Measurements from ENCODE around the gene CACFD1. TPM values are rescaled to one million over a fixed set of nuclear protein-coding genes. Genes with fewer than 3 reads are reported as not detected.

The CACFD1 gene
- total RNA-seq, 2 experiments from 2014 or later, result 0.35 to 0.45 TPM

DNA sequence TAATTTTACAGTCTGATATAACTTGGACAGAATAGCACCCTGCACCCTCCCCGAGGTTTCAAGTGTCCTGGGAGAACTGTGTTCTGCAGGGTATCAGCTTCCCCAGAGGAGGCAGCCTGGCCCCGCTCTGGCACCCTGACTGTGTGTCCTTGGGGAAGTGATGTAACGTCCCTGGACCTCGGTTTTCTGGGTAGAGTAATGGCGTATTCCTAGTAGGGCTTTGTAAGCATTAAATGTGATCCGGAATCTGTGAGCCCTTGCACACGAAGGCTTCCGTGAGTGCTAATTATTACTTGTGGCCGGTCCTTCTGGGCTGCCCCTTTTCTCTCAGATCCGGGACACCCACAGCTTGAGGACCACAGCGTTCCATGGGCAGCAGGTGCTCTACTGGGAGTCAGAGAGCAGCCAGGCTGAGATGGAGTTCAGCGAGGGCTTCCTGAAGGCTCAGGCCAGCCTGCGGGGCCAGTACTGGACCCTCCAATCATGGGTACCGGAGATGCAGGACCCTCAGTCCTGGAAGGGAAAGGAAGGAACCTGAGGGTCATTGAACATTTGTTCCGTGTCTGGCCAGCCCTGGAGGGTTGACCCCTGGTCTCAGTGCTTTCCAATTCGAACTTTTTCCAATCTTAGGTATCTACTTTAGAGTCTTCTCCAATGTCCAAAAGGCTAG lies 1.0 kb upstream of the CACFD1 start:
- Mint-ChIP-seq H3K9me3 (no peaks in the 10 kb centered on the region), H3K27ac (no peak overlapping the region), H3K36me3 (ENCODE audit: low read depth) (no peaks in the 10 kb centered on the region), H3K4me1 (ENCODE audit: low read depth) (peaks cover 2% of the 10 kb centered on the region), H3K4me3 (peak overlapping the region; percentile 80), H3K27me3 (ENCODE audit: low read depth) (no peaks in the 10 kb centered on the region)
- no peak for DNase-seq
- intact Hi-C loops (cut with micrococcal nuclease), result loop anchor here (1.0 to 2.0 kb wide), 2 partner anchors 21 to 40 kb away; partner anchors contain the start of genes REXO4 and SLC2A6
- CTCF ChIA-PET, result interaction anchor here (1.6 kb wide), 1 partner anchor 26 kb away, joined by 6 read pairs; no protein-coding TSS in a partner anchor

DNA sequence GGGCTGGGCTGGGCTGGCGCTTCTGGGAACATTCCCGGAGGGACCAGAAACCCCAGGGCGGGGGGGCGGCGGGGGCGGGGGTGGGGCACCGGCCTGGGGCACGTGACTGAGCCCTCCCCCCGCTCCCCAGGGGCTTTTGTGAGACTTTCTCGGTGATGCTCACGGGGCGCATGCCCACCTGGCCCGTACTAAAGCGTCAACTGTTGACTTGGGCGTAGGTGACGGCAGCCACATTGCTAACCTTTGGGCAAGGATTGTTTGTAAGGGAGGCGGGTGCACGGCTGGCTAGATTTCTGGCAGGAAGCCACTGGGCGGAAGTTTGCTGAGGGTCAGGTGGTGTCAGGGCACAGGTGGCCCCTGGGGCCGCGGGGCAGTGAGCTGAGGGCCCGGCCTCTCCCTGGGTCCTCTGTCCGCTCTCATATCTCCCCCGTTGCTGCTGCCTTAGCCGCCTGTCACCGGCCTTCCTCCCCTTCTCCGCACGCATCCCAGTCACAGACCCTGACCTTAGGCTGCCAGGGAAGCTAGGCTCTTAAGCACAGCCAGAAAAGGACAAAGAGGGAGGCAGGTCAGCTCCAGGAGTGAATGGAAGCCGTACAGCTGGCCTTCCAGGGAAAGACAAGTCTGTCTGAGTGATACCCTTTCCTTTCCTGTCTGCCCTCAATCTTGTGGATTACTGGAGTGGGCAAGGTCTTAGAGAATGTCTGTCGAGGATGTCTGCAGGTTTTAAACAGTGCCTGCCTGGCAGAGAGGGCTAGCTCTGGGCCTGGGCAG lies 812 bp downstream of the CACFD1 start:
- peak overlapping the region; percentile 59 for H3K4me3 Mint-ChIP-seq
- no peaks in the 10 kb centered on the region for H3K27me3 Mint-ChIP-seq (ENCODE audit: low read depth)
- peak; percentile 30 for DNase-seq
- CTCF ChIA-PET, result interaction anchor here (0.9 kb wide), 1 partner anchor 26 kb away, joined by 4 read pairs; no protein-coding TSS in a partner anchor
- H3K4me1 Mint-ChIP-seq (ENCODE audit: low read depth), result peaks cover 2% of the 10 kb centered on the region
- no peaks in the 10 kb centered on the region for H3K9me3 Mint-ChIP-seq
- H3K36me3 Mint-ChIP-seq (ENCODE audit: low read depth), result no peaks in the 10 kb centered on the region
- H3K27ac Mint-ChIP-seq, result no peak overlapping the region
- intact Hi-C loops (cut with micrococcal nuclease), result no loop called here

DNA sequence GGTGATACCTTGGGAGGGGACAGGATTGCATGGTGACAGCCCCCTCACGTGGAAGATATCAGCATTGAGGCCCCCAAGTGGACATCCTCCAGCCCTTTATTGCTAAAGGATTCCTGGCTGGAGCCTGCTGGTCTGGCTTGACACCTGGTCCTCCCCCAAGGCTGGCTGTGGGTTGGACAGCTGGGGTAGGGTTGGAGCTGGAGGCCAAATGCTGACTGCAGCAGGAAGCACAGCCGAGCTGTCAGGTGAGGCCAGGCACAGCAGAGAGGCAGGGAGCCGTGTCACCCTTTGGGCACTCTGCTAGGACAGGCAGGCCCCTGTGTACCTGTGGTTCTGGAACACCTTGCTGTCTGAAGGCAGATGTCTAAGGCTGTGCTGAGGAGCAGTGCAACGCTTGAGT lies 2.2 kb downstream of the CACFD1 start:
- intact Hi-C loops (cut with micrococcal nuclease), result no loop called here
- no peak for DNase-seq
- H3K27me3 Mint-ChIP-seq (ENCODE audit: low read depth), result no peaks in the 10 kb centered on the region
- no peaks in the 10 kb centered on the region for H3K9me3 Mint-ChIP-seq
- no peak overlapping the region for H3K27ac Mint-ChIP-seq
- H3K36me3 Mint-ChIP-seq (ENCODE audit: low read depth), result no peaks in the 10 kb centered on the region
- peaks cover 2% of the 10 kb centered on the region for H3K4me1 Mint-ChIP-seq (ENCODE audit: low read depth)
- H3K4me3 Mint-ChIP-seq, result no peak overlapping the region
- CTCF ChIA-PET, result interaction anchor here (0.6 kb wide), 1 partner anchor 279 kb away, joined by 4 read pairs; no protein-coding TSS in a partner anchor

DNA sequence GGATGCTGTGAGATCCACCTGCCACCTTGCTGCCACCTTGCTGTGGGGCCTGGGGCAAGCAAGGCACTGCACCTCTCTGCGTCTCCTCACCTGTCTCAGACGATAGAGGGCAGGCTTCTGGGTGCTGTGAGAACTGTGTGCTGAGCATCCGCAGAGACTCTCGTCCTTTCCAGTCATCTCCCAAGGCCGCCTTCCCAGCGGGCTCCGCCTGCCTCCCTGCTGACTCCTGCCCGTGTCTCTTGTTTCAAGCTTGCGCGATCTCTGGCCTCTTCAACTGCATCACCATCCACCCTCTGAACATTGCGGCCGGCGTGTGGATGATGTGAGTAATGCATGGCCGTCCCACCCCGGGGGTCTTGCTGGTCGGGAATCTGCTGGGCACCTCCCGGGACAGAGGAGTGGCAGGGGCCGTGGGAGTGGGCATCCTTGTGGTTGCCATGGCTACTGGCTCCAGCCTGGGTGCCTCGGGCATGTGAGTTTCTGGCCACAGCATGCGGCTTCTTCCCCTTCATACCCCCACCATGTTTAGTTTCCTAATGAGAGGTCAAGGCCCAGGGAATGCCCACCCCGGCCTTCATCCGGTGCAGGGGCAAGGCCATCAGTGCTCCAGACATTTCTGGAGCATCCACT lies 3.6 kb downstream of the CACFD1 start:
- no peaks in the 10 kb centered on the region for H3K9me3 Mint-ChIP-seq
- no peak overlapping the region for H3K4me3 Mint-ChIP-seq
- H3K4me1 Mint-ChIP-seq (ENCODE audit: low read depth), result peaks cover 2% of the 10 kb centered on the region
- intact Hi-C loops (cut with micrococcal nuclease), result no loop called here
- H3K36me3 Mint-ChIP-seq (ENCODE audit: low read depth), result no peaks in the 10 kb centered on the region
- no peak overlapping the region for H3K27ac Mint-ChIP-seq
- H3K27me3 Mint-ChIP-seq (ENCODE audit: low read depth), result no peaks in the 10 kb centered on the region
- CTCF ChIA-PET, result interaction anchor here (1.6 kb wide), 1 partner anchor 16 kb away, joined by 3 read pairs; the partner anchor contains the start of gene SLC2A6
- DNase-seq, result no peak

DNA sequence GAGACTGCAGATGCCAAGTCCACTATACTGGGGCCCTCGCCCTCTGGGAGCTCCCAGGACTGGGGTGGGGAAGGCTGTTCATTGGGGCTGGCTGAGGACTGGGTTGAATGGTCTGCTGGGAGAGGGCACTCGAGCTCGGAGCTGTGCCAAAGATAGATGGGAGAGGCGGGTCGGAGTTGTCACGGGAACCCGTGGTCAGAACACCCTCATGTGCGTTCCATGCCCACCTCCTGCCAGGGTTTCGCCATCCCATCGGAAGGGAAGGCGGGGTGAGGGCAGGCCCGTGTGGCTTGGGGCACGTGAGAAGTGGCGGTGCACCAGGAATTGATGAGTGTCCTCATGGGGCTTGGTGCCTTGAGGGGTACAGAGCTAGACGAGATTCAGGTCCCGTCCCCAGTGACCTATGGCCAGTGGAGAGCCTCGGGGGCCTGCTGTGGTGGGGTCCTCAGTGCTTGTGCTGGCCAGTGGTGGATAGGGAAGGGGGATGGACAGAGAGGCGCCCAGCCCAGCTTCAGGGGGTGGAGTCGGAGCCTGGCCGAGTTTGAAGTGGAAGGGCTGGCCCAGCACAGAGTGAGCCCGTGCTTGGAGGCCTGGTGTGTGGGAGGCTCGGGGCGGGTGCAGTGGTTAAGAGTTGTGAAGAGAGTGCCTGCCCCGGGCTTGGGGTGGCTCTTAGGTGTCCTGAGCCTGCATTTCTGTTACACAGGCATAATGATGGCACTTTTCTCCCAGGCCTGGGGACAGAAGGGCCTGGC lies 4.3 kb downstream of the CACFD1 start:
- H3K36me3 Mint-ChIP-seq (ENCODE audit: low read depth), result no peaks in the 10 kb centered on the region
- H3K4me3 Mint-ChIP-seq, result no peak overlapping the region
- no peak overlapping the region for H3K27ac Mint-ChIP-seq
- H3K27me3 Mint-ChIP-seq (ENCODE audit: low read depth), result no peaks in the 10 kb centered on the region
- intact Hi-C loops (cut with micrococcal nuclease), result no loop called here
- H3K4me1 Mint-ChIP-seq (ENCODE audit: low read depth), result peaks cover 2% of the 10 kb centered on the region
- CTCF ChIA-PET, result interaction anchor here (1.6 kb wide), 1 partner anchor 15 kb away, joined by 3 read pairs; the partner anchor contains the start of gene SLC2A6
- H3K9me3 Mint-ChIP-seq, result no peaks in the 10 kb centered on the region
- no peak for DNase-seq

DNA sequence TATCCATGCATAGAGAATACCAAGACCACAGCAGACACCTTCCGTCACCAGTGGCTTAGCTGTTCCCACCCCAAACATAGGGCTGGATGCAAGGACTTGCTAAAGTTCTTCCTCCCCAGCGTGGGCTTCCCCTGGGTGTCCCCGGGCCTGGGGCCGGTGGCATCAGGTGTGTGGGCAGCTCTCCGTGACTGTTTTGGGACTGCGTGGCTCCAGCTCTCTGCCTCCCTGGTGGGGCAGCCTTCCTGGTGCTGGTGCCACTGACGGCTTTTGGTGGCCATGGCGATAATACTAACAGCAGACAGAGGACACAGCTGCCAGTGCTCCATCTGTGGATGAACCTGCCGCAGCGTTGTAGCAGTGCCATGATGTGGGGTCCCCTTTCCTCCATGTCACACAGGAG lies 4.9 kb downstream of the CACFD1 start:
- H3K9me3 Mint-ChIP-seq, result no peaks in the 10 kb centered on the region
- no peaks in the 10 kb centered on the region for H3K27me3 Mint-ChIP-seq (ENCODE audit: low read depth)
- no peak for DNase-seq
- intact Hi-C loops (cut with micrococcal nuclease), result no loop called here
- no peaks in the 10 kb centered on the region for H3K36me3 Mint-ChIP-seq (ENCODE audit: low read depth)
- no peak overlapping the region for H3K27ac Mint-ChIP-seq
- H3K4me1 Mint-ChIP-seq (ENCODE audit: low read depth), result no peaks in the 10 kb centered on the region
- H3K4me3 Mint-ChIP-seq, result no peak overlapping the region
- CTCF ChIA-PET, result no interaction called here

DNA sequence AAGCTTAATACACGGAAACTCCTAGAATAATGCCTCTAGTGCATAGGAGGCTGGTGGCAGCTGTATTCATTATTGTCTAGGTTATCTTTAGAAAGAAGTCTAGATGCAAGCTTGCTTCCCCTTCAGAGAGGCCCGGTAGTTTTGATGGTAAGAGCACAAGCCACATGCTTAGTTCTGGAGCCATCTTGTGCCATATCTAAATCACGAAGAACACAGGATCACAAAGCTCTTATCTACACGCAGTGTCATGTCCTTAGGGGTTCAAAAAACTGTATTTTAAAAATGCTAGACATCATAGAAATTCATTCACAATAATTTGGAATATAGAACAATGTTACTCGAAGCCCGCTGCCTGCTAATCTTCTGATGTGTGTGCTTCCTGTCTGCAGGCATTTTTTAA lies 6.2 kb downstream of the CACFD1 start:
- intact Hi-C loops (cut with micrococcal nuclease), result no loop called here
- Mint-ChIP-seq H3K27me3 (ENCODE audit: low read depth) (no peaks in the 10 kb centered on the region), H3K27ac (no peak overlapping the region), H3K4me3 (no peak overlapping the region), H3K36me3 (ENCODE audit: low read depth) (no peaks in the 10 kb centered on the region), H3K9me3 (no peaks in the 10 kb centered on the region), H3K4me1 (ENCODE audit: low read depth) (no peaks in the 10 kb centered on the region)
- DNase-seq, result no peak
- CTCF ChIA-PET, result no interaction called here

DNA sequence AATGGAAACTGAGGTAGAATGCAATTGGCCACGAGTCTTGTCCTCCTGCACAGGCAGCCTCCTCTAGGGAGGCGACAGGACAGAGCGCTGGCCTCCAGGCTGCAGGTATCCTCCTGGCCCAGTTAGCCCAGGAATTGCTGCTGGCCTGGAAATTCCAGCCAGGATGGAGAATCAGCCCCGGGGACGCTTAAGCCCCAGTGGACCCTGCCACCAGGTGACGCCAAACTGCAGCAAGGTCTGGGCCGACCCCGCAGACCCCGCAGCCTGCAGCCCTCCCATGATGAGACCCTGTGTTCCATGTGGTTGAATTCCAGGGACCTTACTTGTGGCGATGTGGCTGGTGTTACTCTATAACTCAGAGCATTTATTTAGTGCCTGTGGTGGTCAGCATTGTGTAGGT lies 7.3 kb downstream of the CACFD1 start:
- CTCF ChIA-PET, result no interaction called here
- Mint-ChIP-seq H3K4me1 (ENCODE audit: low read depth) (no peaks in the 10 kb centered on the region), H3K27me3 (ENCODE audit: low read depth) (no peaks in the 10 kb centered on the region), H3K9me3 (no peaks in the 10 kb centered on the region), H3K4me3 (no peak overlapping the region), H3K36me3 (ENCODE audit: low read depth) (no peaks in the 10 kb centered on the region), H3K27ac (no peak overlapping the region)
- intact Hi-C loops (cut with micrococcal nuclease), result no loop called here
- DNase-seq, result no peak

DNA sequence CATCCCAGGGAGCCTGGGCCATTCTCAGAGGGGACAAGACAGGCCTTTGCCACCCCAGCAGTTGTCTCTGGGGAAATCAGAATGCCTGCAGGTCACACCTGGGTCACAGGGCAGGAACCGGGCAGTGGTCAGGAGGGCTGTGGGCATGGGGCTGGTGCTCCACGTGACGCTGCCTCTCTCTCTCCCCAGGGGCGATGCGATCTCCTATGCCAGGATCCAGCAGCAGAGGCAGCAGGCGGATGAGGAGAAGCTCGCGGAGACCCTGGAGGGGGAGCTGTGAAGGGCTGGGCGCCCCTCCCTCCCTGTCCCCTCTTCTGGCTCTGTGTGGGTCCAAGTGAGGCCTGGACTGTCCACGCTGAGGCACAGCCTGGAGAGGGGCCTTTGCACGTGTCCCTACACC lies 8.6 kb downstream of the CACFD1 start:
- Mint-ChIP-seq H3K4me1 (ENCODE audit: low read depth) (no peaks in the 10 kb centered on the region), H3K4me3 (no peak overlapping the region), H3K27ac (no peak overlapping the region), H3K9me3 (no peaks in the 10 kb centered on the region), H3K27me3 (ENCODE audit: low read depth) (no peaks in the 10 kb centered on the region), H3K36me3 (ENCODE audit: low read depth) (no peaks in the 10 kb centered on the region)
- DNase-seq, result no peak
- intact Hi-C loops (cut with micrococcal nuclease), result no loop called here
- CTCF ChIA-PET, result no interaction called here

DNA sequence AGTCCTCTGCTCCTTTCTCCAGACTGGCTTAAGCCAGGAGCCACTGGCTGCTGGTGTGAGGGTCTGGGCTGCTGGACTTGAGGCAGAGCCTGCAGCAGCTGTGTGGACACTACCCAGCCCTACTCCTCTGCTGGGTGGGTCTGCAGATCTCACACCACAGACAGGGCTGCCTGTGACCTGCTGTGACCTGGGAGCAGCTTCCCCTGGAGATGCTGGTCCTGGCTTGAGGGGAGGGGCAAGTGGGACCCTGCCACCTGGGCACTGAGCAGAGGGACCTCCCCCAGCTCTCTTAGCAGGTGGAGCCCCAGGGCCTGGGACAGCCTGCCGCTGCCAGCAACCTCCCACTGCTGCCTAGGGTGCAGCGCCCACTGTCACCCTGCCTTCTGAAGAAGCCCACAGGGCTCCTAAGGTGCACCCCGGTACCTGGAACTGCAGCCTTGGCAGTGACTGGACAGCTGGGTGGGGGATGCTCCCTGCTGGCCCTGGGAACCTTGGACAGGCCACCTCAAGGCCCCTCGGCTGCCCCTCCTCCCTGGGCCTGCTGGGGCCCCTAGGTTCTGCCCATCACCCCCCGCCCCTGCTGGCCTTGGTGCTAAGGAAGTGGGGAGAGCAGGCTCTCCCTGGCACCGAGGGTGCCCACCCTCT lies 9.1 kb downstream of the CACFD1 start:
- H3K27me3 Mint-ChIP-seq (ENCODE audit: low read depth), result no peaks in the 10 kb centered on the region
- intact Hi-C loops (cut with micrococcal nuclease), result no loop called here
- no peaks in the 10 kb centered on the region for H3K9me3 Mint-ChIP-seq
- no peak for DNase-seq
- CTCF ChIA-PET, result interaction anchor here (0.8 kb wide), 1 partner anchor 309 kb away, joined by 4 read pairs; no protein-coding TSS in a partner anchor
- H3K36me3 Mint-ChIP-seq (ENCODE audit: low read depth), result no peaks in the 10 kb centered on the region
- no peak overlapping the region for H3K27ac Mint-ChIP-seq
- no peaks in the 10 kb centered on the region for H3K4me1 Mint-ChIP-seq (ENCODE audit: low read depth)
- H3K4me3 Mint-ChIP-seq, result no peak overlapping the region

DNA sequence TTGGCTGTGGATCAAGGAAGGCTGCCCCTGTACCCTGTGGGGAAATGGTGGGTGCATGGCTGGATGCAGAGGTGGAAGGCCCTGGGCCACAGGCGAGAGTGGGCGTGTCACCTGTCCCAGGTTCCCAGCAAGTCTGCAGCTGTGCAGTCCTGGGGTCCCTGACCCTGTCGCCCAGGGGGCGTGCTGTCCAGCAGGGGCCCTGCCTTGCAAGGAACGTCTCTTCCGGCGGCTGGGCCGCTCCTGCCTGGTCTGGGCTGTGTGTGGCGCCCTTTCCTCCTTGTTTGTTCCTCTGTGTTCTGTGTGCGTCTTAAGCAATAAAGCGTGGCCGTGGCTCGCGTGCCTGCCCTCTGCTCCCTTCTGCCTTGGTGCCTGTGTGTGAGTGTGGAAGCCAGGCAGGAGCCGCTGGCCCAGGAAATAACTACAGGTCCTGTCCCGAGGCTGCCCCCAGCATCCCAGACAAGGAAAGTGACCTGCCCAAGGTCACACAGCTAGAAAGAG lies 10.7 kb downstream of the CACFD1 start:
- intact Hi-C loops (cut with micrococcal nuclease), result no loop called here
- Mint-ChIP-seq H3K36me3 (ENCODE audit: low read depth) (no peaks in the 10 kb centered on the region), H3K27ac (no peak overlapping the region), H3K4me1 (ENCODE audit: low read depth) (no peaks in the 10 kb centered on the region), H3K27me3 (ENCODE audit: low read depth) (no peaks in the 10 kb centered on the region), H3K9me3 (no peaks in the 10 kb centered on the region), H3K4me3 (no peak overlapping the region)
- CTCF ChIA-PET, result no interaction called here
- DNase-seq, result no peak

Data from activated naive CD4-positive, alpha-beta T cell treated with anti-CD3 and anti-CD28 coated beads for 36 hours (primary cell).